ENCODE results near the gene JPH3. TPM values are rescaled to one million over a fixed set of nuclear protein-coding genes. Genes with fewer than 3 reads are reported as not detected.

The JPH3 gene
- total and polyA plus RNA-seq, 2 experiments from 2014 or later: not detected

DNA sequence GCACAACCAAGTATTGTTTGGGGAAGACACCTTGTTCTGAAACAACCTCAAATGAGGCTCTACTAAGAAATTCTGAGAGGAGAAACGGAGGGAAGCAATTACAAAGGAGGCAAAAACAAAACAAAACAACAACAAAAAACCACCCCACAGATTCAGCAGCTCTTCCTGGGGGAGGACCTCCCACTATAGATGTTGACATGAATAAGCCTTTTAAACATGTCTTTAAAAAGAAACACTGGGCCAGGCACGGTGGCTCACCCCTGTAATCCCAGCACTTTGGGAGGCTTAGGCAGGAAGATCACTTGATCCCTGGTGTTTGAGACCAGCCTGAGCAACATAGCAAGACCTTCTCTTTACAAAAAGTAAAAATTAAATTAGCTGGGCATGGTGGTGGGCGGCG lies 22.6 kb upstream of the JPH3 start:
- H3K36me3 ChIP-seq (ENCODE audit: low read depth): no peaks in the 10 kb centered on the region
- H3K4me2 ChIP-seq (ENCODE audit: unreplicated experiment): no peak overlapping the region
- in situ Hi-C loops (cut with MboI): no loop called here
- no peak for TF ChIP-seq EZH2 (IDR thresholded peaks at IDR 0.05; ENCODE audit: insufficient read depth, poor library complexity, severe bottlenecking)
- TF ChIP-seq EZH2phosphoT487 (IDR thresholded peaks at IDR 0.05; ENCODE audit: insufficient read depth, low read depth): no peak
- H4K20me1 ChIP-seq (ENCODE audit: insufficient read depth): no peaks in the 10 kb centered on the region
- H2AFZ ChIP-seq: no peak overlapping the region
- DNase-seq: no peak
- no peak overlapping the region for H3K27ac ChIP-seq
- no peaks in the 10 kb centered on the region for H3K27me3 ChIP-seq (replicated peaks; ENCODE audit: insufficient read depth)
- H3K9me3 ChIP-seq (ENCODE audit: low read depth): no peaks in the 10 kb centered on the region
- WGBS, 2 experiments (ENCODE audit: low coverage in 1 of 2, low lambda C conversion rate in 2 of 2, missing lambda C conversion rate in 2 of 2): 94 to 98% methylated on average over 4 of the region's 4 CpGs
- no peaks in the 10 kb centered on the region for H3K79me2 ChIP-seq (ENCODE audit: insufficient read depth)
- H3F3A ChIP-seq (ENCODE audit: insufficient read depth): peaks cover 28% of the 10 kb centered on the region
- no peak overlapping the region for H3K9ac ChIP-seq
- H3K4me3 ChIP-seq: no peak overlapping the region
- H3K9me2 ChIP-seq (ENCODE audit: insufficient read depth): no peaks in the 10 kb centered on the region
- H3K4me1 ChIP-seq (ENCODE audit: insufficient read depth): peaks cover 33% of the 10 kb centered on the region

DNA sequence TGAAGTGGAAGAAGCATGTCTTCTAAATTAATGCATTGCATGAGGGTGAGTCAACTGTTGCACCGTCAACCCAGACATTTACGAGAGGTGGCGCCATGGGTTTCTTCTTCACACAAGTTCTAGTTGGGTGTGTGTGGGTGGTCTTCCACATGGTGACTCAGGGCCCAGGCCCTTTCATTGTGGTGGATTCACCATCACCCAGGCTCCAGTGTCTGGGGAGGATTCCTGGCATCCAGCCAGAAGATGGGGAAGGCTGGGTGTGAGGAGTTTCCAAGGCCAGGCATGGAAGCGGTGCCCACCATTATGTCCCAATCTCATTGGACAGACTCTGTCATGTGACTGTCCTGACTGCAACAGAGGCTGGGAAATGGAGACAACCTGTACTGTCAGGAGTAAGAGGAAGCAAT lies 21.4 kb upstream of the JPH3 start:
- no peak overlapping the region for H3K4me3 ChIP-seq
- peak overlapping the region; percentile 99 for H3K27ac ChIP-seq
- no peaks in the 10 kb centered on the region for H3K79me2 ChIP-seq (ENCODE audit: insufficient read depth)

GRCh38 chr16:87581857-87582215 lies 20.5 kb upstream of the JPH3 start:
- H3K27me3 ChIP-seq (replicated peaks; ENCODE audit: insufficient read depth): no peaks in the 10 kb centered on the region
- H3K4me3 ChIP-seq: peak overlapping the region; percentile 47
- H3K9me3 ChIP-seq (ENCODE audit: low read depth): no peaks in the 10 kb centered on the region
- peak overlapping the region; percentile 99 for H3K27ac ChIP-seq
- no peaks in the 10 kb centered on the region for H4K20me1 ChIP-seq (ENCODE audit: insufficient read depth)
- H3K9ac ChIP-seq: peak overlapping the region; percentile 92
- H2AFZ ChIP-seq: peak overlapping the region; percentile 59
- DNase-seq: peak; percentile 99
- H3K36me3 ChIP-seq (ENCODE audit: low read depth): no peaks in the 10 kb centered on the region
- H3K4me2 ChIP-seq (ENCODE audit: unreplicated experiment): peak overlapping the region; percentile 63
- TF ChIP-seq EZH2phosphoT487 (IDR thresholded peaks at IDR 0.05; ENCODE audit: insufficient read depth, low read depth) (no peak), EZH2 (IDR thresholded peaks at IDR 0.05; ENCODE audit: insufficient read depth, poor library complexity, severe bottlenecking) (no peak)
- no peaks in the 10 kb centered on the region for H3K79me2 ChIP-seq (ENCODE audit: insufficient read depth)
- H3K4me1 ChIP-seq (ENCODE audit: insufficient read depth): peaks cover 33% of the 10 kb centered on the region
- in situ Hi-C loops (cut with MboI): no loop called here
- peaks cover 28% of the 10 kb centered on the region for H3F3A ChIP-seq (ENCODE audit: insufficient read depth)
- WGBS, 2 experiments (ENCODE audit: low coverage in 1 of 2, low lambda C conversion rate in 2 of 2, missing lambda C conversion rate in 2 of 2): 1 to 2% methylated on average over 7 of the region's 7 CpGs
- no peaks in the 10 kb centered on the region for H3K9me2 ChIP-seq (ENCODE audit: insufficient read depth)

More for the DNA sequence above, 21.4 kb upstream of the JPH3 start:
- WGBS, 2 experiments (ENCODE audit: low coverage in 1 of 2, low lambda C conversion rate in 2 of 2, missing lambda C conversion rate in 2 of 2): 29 to 37% methylated on average over 4 of the region's 4 CpGs
- in situ Hi-C loops (cut with MboI): no loop called here
- Histone ChIP-seq H4K20me1 (ENCODE audit: insufficient read depth) (no peaks in the 10 kb centered on the region), H3K9me3 (ENCODE audit: low read depth) (no peaks in the 10 kb centered on the region), H3K4me1 (ENCODE audit: insufficient read depth) (peaks cover 33% of the 10 kb centered on the region), H3K9me2 (ENCODE audit: insufficient read depth) (no peaks in the 10 kb centered on the region), H3F3A (ENCODE audit: insufficient read depth) (peaks cover 28% of the 10 kb centered on the region), H3K9ac (peak overlapping the region; percentile 92), H3K36me3 (ENCODE audit: low read depth) (no peaks in the 10 kb centered on the region), H3K4me2 (ENCODE audit: unreplicated experiment) (peak overlapping the region; percentile 63), H3K27me3 (replicated peaks; ENCODE audit: insufficient read depth) (no peaks in the 10 kb centered on the region), H2AFZ (no peak overlapping the region)
- TF ChIP-seq EZH2 (IDR thresholded peaks at IDR 0.05; ENCODE audit: insufficient read depth, poor library complexity, severe bottlenecking) (no peak), EZH2phosphoT487 (IDR thresholded peaks at IDR 0.05; ENCODE audit: insufficient read depth, low read depth) (no peak)
- DNase-seq: peak; percentile 91

- H3K4me3 ChIP-seq: peak overlapping the region; percentile 47
- H3K4me2 ChIP-seq (ENCODE audit: unreplicated experiment): peak overlapping the region; percentile 63
- in situ Hi-C loops (cut with MboI): no loop called here
Observed at GRCh38 chr16:87582216-87582965, 19.9 kb upstream of the JPH3 start.

More at GRCh38 chr16:87582216-87582965, 19.9 kb upstream of the JPH3 start:
- peak; percentile 96 for DNase-seq
- Histone ChIP-seq H3K27ac (peak overlapping the region; percentile 99), H4K20me1 (ENCODE audit: insufficient read depth) (no peaks in the 10 kb centered on the region), H2AFZ (peak overlapping the region; percentile 59), H3K9ac (peak overlapping the region; percentile 92), H3K27me3 (replicated peaks; ENCODE audit: insufficient read depth) (no peaks in the 10 kb centered on the region), H3K9me2 (ENCODE audit: insufficient read depth) (no peaks in the 10 kb centered on the region), H3K9me3 (ENCODE audit: low read depth) (no peaks in the 10 kb centered on the region), H3F3A (ENCODE audit: insufficient read depth) (peaks cover 28% of the 10 kb centered on the region), H3K4me1 (ENCODE audit: insufficient read depth) (peaks cover 33% of the 10 kb centered on the region), H3K79me2 (ENCODE audit: insufficient read depth) (no peaks in the 10 kb centered on the region), H3K36me3 (ENCODE audit: low read depth) (no peaks in the 10 kb centered on the region)
- no peak for TF ChIP-seq EZH2 (IDR thresholded peaks at IDR 0.05; ENCODE audit: insufficient read depth, poor library complexity, severe bottlenecking)
- no peak for TF ChIP-seq EZH2phosphoT487 (IDR thresholded peaks at IDR 0.05; ENCODE audit: insufficient read depth, low read depth)
- 2% methylated on average over 33 of the region's 33 CpGs for WGBS, 2 experiments (ENCODE audit: low coverage in 1 of 2, low lambda C conversion rate in 2 of 2, missing lambda C conversion rate in 2 of 2)
